ENCODE data around the gene HOMER3. TPM values are rescaled to one million over a fixed set of nuclear protein-coding genes. Genes with fewer than 3 reads are reported as not detected.

HOMER3 gene
- total RNA-seq, 1 donor from 2014 or later, result 69.4 TPM

DNA sequence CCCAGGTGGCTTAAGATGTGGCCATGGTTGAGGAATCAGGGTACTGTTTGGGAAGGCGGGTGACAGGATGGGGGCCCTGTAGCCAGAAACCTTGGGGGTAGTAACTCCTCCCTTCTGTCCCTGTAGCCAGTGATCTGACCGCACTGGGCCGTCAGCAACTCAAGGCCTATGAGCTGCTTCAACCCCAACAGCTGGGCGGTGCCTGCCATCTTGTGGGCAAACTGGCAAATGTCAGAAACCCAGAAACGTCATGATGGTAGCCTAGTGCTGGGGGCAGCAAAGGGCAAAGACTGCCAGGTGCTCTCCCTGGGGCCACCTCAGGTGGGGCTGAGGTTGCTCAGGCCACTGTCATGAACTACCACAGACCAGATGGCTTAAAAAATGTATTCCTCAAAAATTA, 25.4 kb downstream of the HOMER3 start:
- TF ChIP-seq, protein P1, sequence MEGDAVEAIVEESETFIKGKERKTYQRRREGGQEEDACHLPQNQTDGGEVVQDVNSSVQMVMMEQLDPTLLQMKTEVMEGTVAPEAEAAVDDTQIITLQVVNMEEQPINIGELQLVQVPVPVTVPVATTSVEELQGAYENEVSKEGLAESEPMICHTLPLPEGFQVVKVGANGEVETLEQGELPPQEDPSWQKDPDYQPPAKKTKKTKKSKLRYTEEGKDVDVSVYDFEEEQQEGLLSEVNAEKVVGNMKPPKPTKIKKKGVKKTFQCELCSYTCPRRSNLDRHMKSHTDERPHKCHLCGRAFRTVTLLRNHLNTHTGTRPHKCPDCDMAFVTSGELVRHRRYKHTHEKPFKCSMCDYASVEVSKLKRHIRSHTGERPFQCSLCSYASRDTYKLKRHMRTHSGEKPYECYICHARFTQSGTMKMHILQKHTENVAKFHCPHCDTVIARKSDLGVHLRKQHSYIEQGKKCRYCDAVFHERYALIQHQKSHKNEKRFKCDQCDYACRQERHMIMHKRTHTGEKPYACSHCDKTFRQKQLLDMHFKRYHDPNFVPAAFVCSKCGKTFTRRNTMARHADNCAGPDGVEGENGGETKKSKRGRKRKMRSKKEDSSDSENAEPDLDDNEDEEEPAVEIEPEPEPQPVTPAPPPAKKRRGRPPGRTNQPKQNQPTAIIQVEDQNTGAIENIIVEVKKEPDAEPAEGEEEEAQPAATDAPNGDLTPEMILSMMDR (IDR thresholded peaks at IDR 0.05; ENCODE audit: unreplicated experiment), result peak; percentile 48
- Mint-ChIP-seq H3K27ac (no peak overlapping the region), H3K27me3 (no peaks in the 10 kb centered on the region), H3K9me3 (ENCODE audit: low read depth) (no peaks in the 10 kb centered on the region), H3K4me3 (ENCODE audit: low read depth) (peak overlapping the region; percentile 24), H3K36me3 (ENCODE audit: insufficient read depth) (peaks cover 13% of the 10 kb centered on the region), H3K4me1 (ENCODE audit: low read depth) (peaks cover 19% of the 10 kb centered on the region)
- no peak for DNase-seq (ENCODE audit: low spot score, unreplicated experiment)

DNA sequence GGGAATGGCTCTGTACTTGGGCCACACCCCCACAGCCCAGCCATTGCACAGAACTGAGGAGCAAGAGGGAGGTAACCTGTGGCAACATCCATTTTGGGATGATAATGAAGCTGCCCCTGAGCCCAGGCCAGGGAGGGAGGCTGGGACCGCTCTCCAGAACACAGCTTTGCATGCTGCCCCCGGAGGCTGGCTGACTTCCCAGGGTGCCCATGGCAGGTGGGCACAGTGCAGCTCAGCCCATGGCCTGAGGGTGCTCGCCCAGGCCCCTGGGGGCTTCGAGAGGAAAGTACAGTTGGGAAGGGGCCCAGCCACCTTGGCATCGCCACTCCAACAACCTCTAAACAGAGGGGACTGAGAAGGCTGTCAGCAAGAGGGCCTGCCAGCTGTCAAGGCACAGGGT, 27.6 kb downstream of the HOMER3 start:
- peaks cover 13% of the 10 kb centered on the region for H3K36me3 Mint-ChIP-seq (ENCODE audit: insufficient read depth)
- peaks cover 7% of the 10 kb centered on the region for H3K4me1 Mint-ChIP-seq (ENCODE audit: low read depth)
- DNase-seq (ENCODE audit: low spot score, unreplicated experiment), result no peak
- no peak overlapping the region for H3K4me3 Mint-ChIP-seq (ENCODE audit: low read depth)
- H3K9me3 Mint-ChIP-seq (ENCODE audit: low read depth), result no peaks in the 10 kb centered on the region
- no peaks in the 10 kb centered on the region for H3K27me3 Mint-ChIP-seq
- TF ChIP-seq, protein P1 (IDR thresholded peaks at IDR 0.05; ENCODE audit: unreplicated experiment), result no peak
- H3K27ac Mint-ChIP-seq, result no peak overlapping the region

DNA sequence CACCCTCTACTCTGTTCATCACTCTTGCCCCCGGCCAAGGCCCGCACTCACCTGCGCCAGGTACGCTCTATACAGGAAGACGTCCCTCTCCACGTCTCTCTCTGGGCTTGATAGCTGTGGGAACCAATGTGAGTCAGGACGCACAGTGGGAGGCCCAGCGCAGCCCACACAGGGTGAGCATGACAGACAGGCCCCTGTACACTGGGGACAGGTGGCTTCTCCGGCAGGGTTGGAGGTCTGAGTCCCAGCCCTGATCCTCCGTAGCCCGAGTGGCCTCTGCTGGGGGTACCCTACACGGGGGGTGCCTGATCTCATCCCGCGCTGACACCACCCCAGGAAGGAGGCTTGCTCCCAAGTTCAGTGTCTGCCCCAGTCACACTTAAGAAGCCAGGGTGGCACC, 28.1 kb downstream of the HOMER3 start:
- TF ChIP-seq, protein P1 (IDR thresholded peaks at IDR 0.05; ENCODE audit: unreplicated experiment), result no peak
- Mint-ChIP-seq H3K27me3 (no peaks in the 10 kb centered on the region), H3K36me3 (ENCODE audit: insufficient read depth) (peaks cover 13% of the 10 kb centered on the region), H3K4me1 (ENCODE audit: low read depth) (peaks cover 3% of the 10 kb centered on the region), H3K27ac (peak overlapping the region; percentile 59), H3K4me3 (ENCODE audit: low read depth) (no peak overlapping the region), H3K9me3 (ENCODE audit: low read depth) (no peaks in the 10 kb centered on the region)
- DNase-seq (ENCODE audit: low spot score, unreplicated experiment), result no peak

DNA sequence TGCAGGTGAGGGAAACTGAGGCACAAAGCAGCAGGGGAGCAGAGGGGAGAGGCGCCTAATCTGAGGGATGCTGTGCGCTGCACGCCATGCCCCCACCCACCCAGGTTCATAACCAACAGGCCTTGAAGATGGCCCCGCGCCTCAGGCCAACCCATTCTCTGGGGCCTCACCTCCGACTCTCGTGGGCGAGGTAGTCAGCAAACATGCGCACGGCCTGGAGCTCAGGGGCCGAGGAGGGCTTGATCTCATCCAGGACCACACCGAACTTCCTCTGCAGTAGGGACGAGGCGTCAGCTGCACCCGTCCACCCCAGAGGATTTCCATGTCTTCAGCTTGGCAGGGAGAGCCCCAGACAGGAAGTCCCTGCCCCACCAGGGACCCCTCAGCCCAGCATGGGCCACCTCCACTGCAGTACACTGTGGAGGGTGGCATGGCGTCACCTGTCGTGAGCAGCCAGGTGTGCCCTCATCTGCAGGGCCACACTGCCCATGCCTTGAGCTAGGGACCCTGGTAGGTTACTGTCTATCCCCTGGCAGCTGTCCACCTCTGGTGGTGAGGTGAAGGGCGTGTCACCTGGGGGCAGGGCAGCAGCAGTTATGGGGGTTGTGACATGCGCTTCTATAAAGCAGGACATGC, 30.1 kb downstream of the HOMER3 start:
- no peak overlapping the region for H3K27ac Mint-ChIP-seq
- H3K4me3 Mint-ChIP-seq (ENCODE audit: low read depth), result no peak overlapping the region
- H3K36me3 Mint-ChIP-seq (ENCODE audit: insufficient read depth), result peaks cover 11% of the 10 kb centered on the region
- TF ChIP-seq, protein P1 (IDR thresholded peaks at IDR 0.05; ENCODE audit: unreplicated experiment), result no peak
- no peaks in the 10 kb centered on the region for H3K4me1 Mint-ChIP-seq (ENCODE audit: low read depth)
- H3K27me3 Mint-ChIP-seq, result no peaks in the 10 kb centered on the region
- no peak for DNase-seq (ENCODE audit: low spot score, unreplicated experiment)
- no peaks in the 10 kb centered on the region for H3K9me3 Mint-ChIP-seq (ENCODE audit: low read depth)

DNA sequence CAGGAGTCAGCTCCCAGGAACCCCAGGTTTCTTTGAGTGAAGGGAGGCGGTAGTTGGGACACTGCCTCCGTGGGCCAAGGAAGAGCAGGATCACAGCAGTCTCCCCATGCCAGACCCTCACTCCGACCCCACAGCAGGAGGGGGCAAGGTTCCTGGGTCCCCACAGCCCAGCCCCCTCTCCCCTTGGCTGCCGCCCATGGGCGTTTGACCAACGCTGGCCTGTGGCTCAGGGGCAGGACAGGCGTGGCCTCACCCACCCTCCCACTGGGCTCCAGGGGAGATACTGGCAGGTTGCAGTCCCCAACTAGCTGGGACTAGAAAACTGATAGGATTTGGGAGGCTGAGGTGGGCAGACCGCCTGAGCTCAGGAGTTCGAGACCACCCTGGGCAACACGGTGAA, 31.0 kb downstream of the HOMER3 start:
- Mint-ChIP-seq H3K4me1 (ENCODE audit: low read depth) (no peaks in the 10 kb centered on the region), H3K4me3 (ENCODE audit: low read depth) (no peak overlapping the region), H3K9me3 (ENCODE audit: low read depth) (no peaks in the 10 kb centered on the region), H3K27ac (no peak overlapping the region), H3K27me3 (no peaks in the 10 kb centered on the region), H3K36me3 (ENCODE audit: insufficient read depth) (peaks cover 9% of the 10 kb centered on the region)
- no peak for DNase-seq (ENCODE audit: low spot score, unreplicated experiment)
- TF ChIP-seq, protein P1 (IDR thresholded peaks at IDR 0.05; ENCODE audit: unreplicated experiment), result no peak

Data from progenitor cell of endocrine pancreas (in vitro differentiated cells).